SK-N-SH treated with all-trans-retinoic acid at 6 μM for 48 hours (cell line): ENCODE data around the gene UTS2B.
A peak's percentile ranks its signal among the peaks of the same experiment; 100 is the strongest.

Experiments used
- ATAC-seq: fragments of 200-7000 bp; cut with Tn5 transposase; 3 replicates; pipeline ENCODE4 v1.9.1; 2020; ENCODE audit warnings: mild to moderate bottlenecking, moderate library complexity
- BACH2 ChIP-seq: fragments of 250-450 bp; sonication (Bioruptor Pico); IDR thresholded peaks from 2 replicates; pipeline ENCODE4 v1.9.0; 2021; ENCODE audit warnings: mild to moderate bottlenecking, borderline replicate concordance
- CREB5 ChIP-seq: fragments of 250-450 bp; sonication (Bioruptor Pico); IDR thresholded peaks from 2 replicates; pipeline ENCODE4 v1.5.1; 2020; ENCODE audit warnings: low read depth, mild to moderate bottlenecking, moderate library complexity
- CSDC2 ChIP-seq: fragments of 250-450 bp; sonication (Bioruptor Pico); IDR thresholded peaks from 2 replicates; pipeline ENCODE4 v1.5.0; 2020; ENCODE audit warnings: mild to moderate bottlenecking, moderate library complexity
- CSRNP3 ChIP-seq: fragments of 250-450 bp; sonication (Bioruptor Pico); IDR thresholded peaks from 2 replicates; pipeline ENCODE4 v1.5.1; 2021; ENCODE audit warnings: mild to moderate bottlenecking, moderate library complexity
- ESRRG ChIP-seq: fragments of 250-450 bp; sonication (Bioruptor Pico); IDR thresholded peaks from 2 replicates; pipeline ENCODE4 v1.6.1; 2021; ENCODE audit warnings: mild to moderate bottlenecking
- GLIS3 ChIP-seq: fragments of 250-450 bp; sonication (Bioruptor Pico); IDR thresholded peaks from 2 replicates; pipeline ENCODE4 v1.5.0; 2020; ENCODE audit warnings: mild to moderate bottlenecking, moderate library complexity
- OSR1 ChIP-seq: fragments of 250-450 bp; sonication (Bioruptor Pico); IDR thresholded peaks from 2 replicates; pipeline ENCODE4 v1.8.0; 2022; ENCODE audit warnings: moderate library complexity, mild to moderate bottlenecking, inconsistent platforms
- POU6F1 ChIP-seq: fragments of 250-450 bp; sonication (Bioruptor Pico); IDR thresholded peaks from 2 replicates; pipeline ENCODE4 v1.8.0; 2021; ENCODE audit warnings: low read depth, mild to moderate bottlenecking, moderate library complexity, borderline replicate concordance
- RARB ChIP-seq: fragments of 250-450 bp; sonication (Bioruptor Pico); IDR thresholded peaks from 2 replicates; pipeline ENCODE4 v1.8.0; 2021; ENCODE audit warnings: mild to moderate bottlenecking, moderate library complexity
- TCF4 ChIP-seq: fragments of 250-450 bp; sonication (Bioruptor Pico); IDR thresholded peaks from 2 replicates; pipeline ENCODE4 v1.8.0; 2021; ENCODE audit warnings: mild to moderate bottlenecking, moderate library complexity, borderline replicate concordance
- TOX ChIP-seq: fragments of 250-450 bp; sonication (Bioruptor Pico); IDR thresholded peaks from 2 replicates; pipeline ENCODE4 v1.8.0; 2021; ENCODE audit warnings: mild to moderate bottlenecking, moderate library complexity, borderline replicate concordance
- TSHZ2 ChIP-seq: fragments of 250-450 bp; sonication (Bioruptor Pico); IDR thresholded peaks from 2 replicates; pipeline ENCODE4 v1.5.0; 2020; ENCODE audit warnings: mild to moderate bottlenecking, moderate library complexity
- ZC3H10 ChIP-seq: fragments of 250-450 bp; sonication (Bioruptor Pico); IDR thresholded peaks from 2 replicates; pipeline ENCODE4 v1.5.1; 2021; ENCODE audit warnings: mild to moderate bottlenecking, moderate library complexity
- ZFP3 ChIP-seq: fragments of 250-450 bp; sonication (Bioruptor Pico); IDR thresholded peaks from 2 replicates; pipeline ENCODE4 v1.5.0; 2020; ENCODE audit warnings: mild to moderate bottlenecking, moderate library complexity
- ZFP30 ChIP-seq: fragments of 450-650 bp; formaldehyde crosslinking; IDR thresholded peaks from 2 replicates; pipeline ENCODE4 v1.5.0; 2022; ENCODE audit warnings: mild to moderate bottlenecking, moderate library complexity
- ZNF8 ChIP-seq: fragments of 450-650 bp; formaldehyde crosslinking; IDR thresholded peaks from 2 replicates; pipeline ENCODE4 v1.5.0; 2020; ENCODE audit warnings: mild to moderate bottlenecking, moderate library complexity

Gene UTS2B

GRCh38 chr3:191328962-191329653, 1.2 kb downstream of the UTS2B start, which contains the start of gene CCDC50 (continued):
- no peak for TF ChIP-seq TSHZ2
- no peak for TF ChIP-seq OSR1
- TF ChIP-seq TCF4 (CRISPR knock-in tag) = no peak
- TF ChIP-seq TOX = no peak
- TF ChIP-seq ZFP3 (CRISPR knock-in tag) = no peak
- no peak for TF ChIP-seq ZNF8 (CRISPR knock-in tag)
- TF ChIP-seq POU6F1 = peak; percentile 51; the same call in 1 of the 2 replicates

GRCh38 chr3:191328383-191328961, 1.9 kb downstream of the UTS2B start:
- no peak for ATAC-seq
- TF ChIP-seq ZFP30 (CRISPR knock-in tag) (no peak), ESRRG (CRISPR knock-in tag) (no peak), POU6F1 (no peak), OSR1 (no peak)

- TF ChIP-seq TCF4 (CRISPR knock-in tag) (no peak), TSHZ2 (no peak), CREB5 (no peak), ZNF8 (CRISPR knock-in tag) (no peak), BACH2 (CRISPR knock-in tag) (no peak), OSR1 (no peak), GLIS3 (CRISPR knock-in tag) (no peak), RARB (CRISPR knock-in tag) (no peak)
Measured at GRCh38 chr3:191327526-191327925, 2.8 kb downstream of the UTS2B start.

GRCh38 chr3:191324936-191325335, 5.4 kb downstream of the UTS2B start:
- ATAC-seq = no peak
- TF ChIP-seq POU6F1 = no peak
- TF ChIP-seq ZNF8 (CRISPR knock-in tag) = no peak
- TF ChIP-seq CSRNP3 = no peak
- no peak for TF ChIP-seq BACH2 (CRISPR knock-in tag)
- no peak for TF ChIP-seq ZC3H10 (CRISPR knock-in tag)
- no peak for TF ChIP-seq CSDC2 (CRISPR knock-in tag)

More at GRCh38 chr3:191327526-191327925, 2.8 kb downstream of the UTS2B start:
- ATAC-seq = no peak
